MM.1S (cell line): ENCODE results near the gene C1orf21.

ENCODE experiments used
- CTCF ChIP-seq: fragments of 300-600 bp; sonication (generic); IDR thresholded peaks from 2 replicates; pipeline ENCODE4 v1.5.1; 2016; ENCODE audit warnings: antibody characterized with exemption, low read length, mixed read lengths
- EZH2 ChIP-seq: fragments of 300-600 bp; sonication (generic); optimal IDR thresholded peaks from 2 replicates; pipeline ENCODE3; 2017; ENCODE audit warnings: low read depth, mild to moderate bottlenecking, antibody characterized with exemption, low read length, mixed read lengths
- EZH2phosphoT487 ChIP-seq: fragments of 300-600 bp; sonication (generic); IDR thresholded peaks from 2 replicates; pipeline ENCODE4 v1.6.1; 2018; ENCODE audit warnings: antibody characterized with exemption, low read length

GRCh38 chr1:184567637-184568036 lies 180.8 kb downstream of the C1orf21 start:
- no peak for TF ChIP-seq CTCF
- TF ChIP-seq EZH2phosphoT487 = no peak
- TF ChIP-seq EZH2 = no peak
